ENCODE data around the gene KRCC1. TPM values are rescaled to one million over a fixed set of nuclear protein-coding genes. Genes with fewer than 3 reads are reported as not detected.

KRCC1 gene
- total RNA-seq, 2 donors from 2014 or later: 11.7 to 20.3 TPM

GRCh38 chr2:88091943-88092342, 36.4 kb upstream of the KRCC1 start:
- H3K4me3 Mint-ChIP-seq: no peak overlapping the region
- no peaks in the 10 kb centered on the region for H3K36me3 Mint-ChIP-seq (ENCODE audit: low read depth)

DNA sequence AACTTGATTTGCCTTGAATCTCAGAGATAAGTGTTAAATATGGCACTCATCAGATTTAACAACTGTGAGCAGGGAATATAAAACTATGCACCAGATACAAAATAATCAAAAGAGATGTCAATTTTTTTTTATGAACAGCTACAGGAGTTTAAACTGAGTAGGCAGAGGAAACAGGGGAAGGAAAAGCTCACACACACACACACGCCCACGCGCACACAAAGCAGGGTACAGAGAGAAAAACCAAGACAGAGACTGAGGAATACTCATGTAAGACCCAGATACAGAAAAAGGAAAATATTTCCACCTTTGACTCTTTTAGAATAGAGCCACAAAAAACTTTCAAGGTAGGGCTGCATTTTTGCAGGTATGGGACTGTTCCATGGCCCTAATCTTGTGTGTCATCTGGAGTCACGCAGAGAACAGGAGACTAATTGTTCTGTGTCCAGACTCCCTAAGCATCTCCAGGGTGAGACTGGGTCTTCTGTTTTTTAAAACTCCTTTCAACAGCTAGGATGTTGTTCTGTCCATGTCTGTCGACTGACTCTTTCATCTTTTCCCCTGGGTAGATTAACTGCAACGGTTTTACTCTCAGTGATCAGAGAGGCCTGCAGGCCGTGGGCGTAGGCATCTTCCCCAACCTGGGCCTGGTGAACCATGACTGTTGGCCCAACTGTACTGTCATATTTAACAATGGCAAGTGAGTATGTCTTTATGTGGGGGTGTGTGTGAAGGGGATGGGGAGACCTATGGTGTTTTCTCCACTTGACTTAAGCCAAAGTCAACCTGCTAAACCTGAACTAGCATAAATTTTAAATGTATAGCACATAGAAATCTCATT, 35.1 kb upstream of the KRCC1 start:
- H3K27ac Mint-ChIP-seq: no peak overlapping the region
- H3K9me3 Mint-ChIP-seq: no peaks in the 10 kb centered on the region
- WGBS, 2 experiments (ENCODE audit: insufficient coverage in 1 of 2, insufficient read length in 1 of 2): 84 to 93% methylated on average over 6 to 8 of the region's 8 CpGs
- no peak for TF ChIP-seq CTCF (conservative IDR thresholded peaks at IDR 0.05)
- no peak for DNase-seq
- Histone ChIP-seq H3K36me3 (ENCODE audit: control insufficient read depth, insufficient read depth, low read length) (no peaks in the 10 kb centered on the region), H3K27ac (ENCODE audit: low read depth, low read length) (no peak overlapping the region), H3K27me3 (ENCODE audit: control insufficient read depth, insufficient read depth, low read length, poor library complexity, severe bottlenecking) (peaks cover 4% of the 10 kb centered on the region), H3K4me3 (ENCODE audit: low read length) (no peak overlapping the region), H3K4me1 (ENCODE audit: control insufficient read depth, insufficient read depth, low read length) (no peaks in the 10 kb centered on the region), H3K9ac (ENCODE audit: extremely low read depth, low read length, poor library complexity, severe bottlenecking) (no peak overlapping the region), H3K9me3 (ENCODE audit: control insufficient read depth, low read length) (no peaks in the 10 kb centered on the region)
- H3K27me3 Mint-ChIP-seq (ENCODE audit: insufficient read depth): no peaks in the 10 kb centered on the region
- H3K4me3 Mint-ChIP-seq: no peak overlapping the region
- peaks cover 3% of the 10 kb centered on the region for H3K4me1 Mint-ChIP-seq
- H3K36me3 Mint-ChIP-seq (ENCODE audit: low read depth): no peaks in the 10 kb centered on the region

More at GRCh38 chr2:88091943-88092342, 36.4 kb upstream of the KRCC1 start:
- no peaks in the 10 kb centered on the region for H3K9me3 ChIP-seq (ENCODE audit: control insufficient read depth, low read length)
- TF ChIP-seq CTCF (conservative IDR thresholded peaks at IDR 0.05): no peak
- 67 to 100% methylated on average over 1 to 3 of the region's 3 CpGs for WGBS, 2 experiments (ENCODE audit: insufficient coverage in 1 of 2, insufficient read length in 1 of 2)
- no peak overlapping the region for H3K9ac ChIP-seq (ENCODE audit: extremely low read depth, low read length, poor library complexity, severe bottlenecking)
- H3K4me1 ChIP-seq (ENCODE audit: control insufficient read depth, insufficient read depth, low read length): no peaks in the 10 kb centered on the region
- no peaks in the 10 kb centered on the region for H3K27me3 Mint-ChIP-seq (ENCODE audit: insufficient read depth)
- no peak overlapping the region for H3K27ac ChIP-seq (ENCODE audit: low read depth, low read length)
- peaks cover 4% of the 10 kb centered on the region for H3K27me3 ChIP-seq (ENCODE audit: control insufficient read depth, insufficient read depth, low read length, poor library complexity, severe bottlenecking)
- no peak overlapping the region for H3K4me3 ChIP-seq (ENCODE audit: low read length)
- DNase-seq: peak; percentile 7
- no peak overlapping the region for H3K27ac Mint-ChIP-seq
- no peaks in the 10 kb centered on the region for H3K36me3 ChIP-seq (ENCODE audit: control insufficient read depth, insufficient read depth, low read length)
- H3K9me3 Mint-ChIP-seq: no peaks in the 10 kb centered on the region
- H3K4me1 Mint-ChIP-seq: peaks cover 3% of the 10 kb centered on the region

DNA sequence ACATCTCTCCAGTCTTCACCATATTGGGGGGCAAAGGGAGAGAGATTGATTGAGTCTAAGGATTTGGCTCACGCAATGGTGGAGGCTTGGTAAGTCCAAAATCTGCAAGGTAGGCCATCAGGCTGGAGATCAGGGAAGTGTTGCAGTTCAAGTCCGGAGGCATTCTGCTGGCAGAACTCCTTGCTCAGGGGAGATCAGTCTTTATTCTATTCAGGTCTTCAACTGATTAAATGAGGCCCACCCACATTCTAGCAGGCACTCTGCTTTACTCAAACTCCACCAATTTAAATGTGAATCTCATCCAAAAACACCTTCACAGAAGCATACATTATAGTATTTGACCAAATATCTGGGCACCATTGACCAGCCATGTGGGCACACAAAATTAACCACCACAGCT, 33.4 kb upstream of the KRCC1 start:
- Histone ChIP-seq H3K4me1 (ENCODE audit: control insufficient read depth, insufficient read depth, low read length) (no peaks in the 10 kb centered on the region), H3K27ac (ENCODE audit: low read depth, low read length) (no peak overlapping the region), H3K9me3 (ENCODE audit: control insufficient read depth, low read length) (no peaks in the 10 kb centered on the region), H3K36me3 (ENCODE audit: control insufficient read depth, insufficient read depth, low read length) (no peaks in the 10 kb centered on the region), H3K4me3 (ENCODE audit: low read length) (no peak overlapping the region), H3K27me3 (ENCODE audit: control insufficient read depth, insufficient read depth, low read length, poor library complexity, severe bottlenecking) (peaks cover 4% of the 10 kb centered on the region), H3K9ac (ENCODE audit: extremely low read depth, low read length, poor library complexity, severe bottlenecking) (no peak overlapping the region)
- no peak overlapping the region for H3K27ac Mint-ChIP-seq
- no peaks in the 10 kb centered on the region for H3K9me3 Mint-ChIP-seq
- WGBS, 2 experiments (ENCODE audit: insufficient coverage in 1 of 2, insufficient read length in 1 of 2): 93 to 100% methylated on average over 1 to 2 of the region's 2 CpGs
- no peak for TF ChIP-seq CTCF (conservative IDR thresholded peaks at IDR 0.05)
- H3K36me3 Mint-ChIP-seq (ENCODE audit: low read depth): no peaks in the 10 kb centered on the region
- no peaks in the 10 kb centered on the region for H3K4me1 Mint-ChIP-seq
- no peak for DNase-seq
- no peak overlapping the region for H3K4me3 Mint-ChIP-seq
- no peaks in the 10 kb centered on the region for H3K27me3 Mint-ChIP-seq (ENCODE audit: insufficient read depth)

All from endodermal cell (in vitro differentiated cells).